HG03521 (cell line): Measurements from ENCODE around the gene NXF3.
"Not testable (repeated sequence)": the region's sequence is repeated elsewhere in the genome, so short reads cannot be mapped to it uniquely, and the experiment has no call there.

ENCODE experiments used
- ATAC-seq: cut with Tn5 transposase; IDR thresholded peaks from one replicate; pipeline ENCODE4 v1.9.1; 2021; ENCODE audit warnings: mild to moderate bottlenecking, moderate library complexity; ENCODE audit not compliant: unreplicated experiment

NXF3 gene

DNA sequence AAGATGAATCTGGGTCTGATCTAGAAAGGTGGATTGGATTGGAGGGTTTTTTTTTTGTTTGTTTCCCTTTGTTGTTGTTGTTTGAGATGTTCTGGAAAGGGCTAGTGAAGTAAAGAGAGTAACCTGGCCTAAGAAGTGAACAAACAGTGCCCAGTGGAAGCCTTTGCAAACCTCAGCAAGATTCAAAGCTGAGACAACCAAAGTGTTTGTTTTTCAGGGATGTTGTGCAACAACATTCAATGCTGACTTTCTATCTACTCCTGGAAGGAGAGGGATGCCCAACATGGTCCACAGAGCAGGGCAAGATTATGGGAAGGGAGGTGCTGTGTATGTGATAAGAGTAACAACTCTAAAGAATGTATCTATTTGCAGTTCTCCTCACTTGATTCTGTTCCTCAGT, 40.3 kb downstream of the NXF3 start:
- ATAC-seq = no peak

- ATAC-seq = no peak
These were observed 41.6 kb downstream of the NXF3 start for GRCh38 chrX:103051260-103051789.

- not testable (repeated sequence) for ATAC-seq
These were observed 59.6 kb downstream of the NXF3 start for GRCh38 chrX:103033371-103033770.
